ENCODE results near the gene PSMA6. TPM values are rescaled to one million over a fixed set of nuclear protein-coding genes. Genes with fewer than 3 reads are reported as not detected.

The PSMA6 gene
- total and polyA plus RNA-seq, 2 of the 13 experiments (the other 11 are each of a cell fraction or from before 2014, with no cell fraction given): 525 to 1,109 TPM

- H3K36me3 ChIP-seq (replicated peaks in 1 of 2; ENCODE audit: control insufficient read depth in 1 of 2, insufficient read depth in 2 of 2, low read length in 2 of 2): peaks cover 0 to 3% of the 10 kb centered on the region in 2 experiments; a peak in 1 of 5 replicates
- no peak overlapping the region for H3K9ac ChIP-seq (ENCODE audit: insufficient read depth, low read depth, low read length)
- in situ Hi-C loops (cut with HindIII; ENCODE audit: extremely low pct_ligation_motif_present, low pct_unique_long_range_greater_than_20kb) (no loop called here), intact Hi-C loops (cut with micrococcal nuclease; ENCODE audit: unreplicated experiment) (no loop called here)
- ChIA-PET CTCF (ENCODE audit: low intra/inter-chr PET ratio, low total read pairs) (no interaction called here), POLR2A (interaction anchor here (1.5 kb wide), 1 partner anchor 42 kb away, joined by 5 read pairs; the partner anchor contains the start of gene PSMA6)
- no peak overlapping the region for H3K4me3 ChIP-seq (replicated peaks in 1 of 3; ENCODE audit: insufficient read depth in 1 of 3, low read depth in 2 of 3, low read length in 3 of 3)
- 94% methylated on average over 4 of the region's 4 CpGs for WGBS (ENCODE audit: low lambda C conversion rate)
- no TSS peak for BruUV-seq (replicated peaks)
- H4K20me1 ChIP-seq (ENCODE audit: insufficient read depth, low read length): no peaks in the 10 kb centered on the region
- no peak overlapping the region for H3K27ac ChIP-seq (ENCODE audit: extremely low read length, insufficient read depth, low read length)
- ATAC-seq: no peak
- no peaks in the 10 kb centered on the region for H3K4me1 ChIP-seq (ENCODE audit: insufficient read depth, low read length)
- no peaks in the 10 kb centered on the region for H3K9me3 ChIP-seq (ENCODE audit: low read length)
- H3K79me2 ChIP-seq (ENCODE audit: insufficient read depth, low read length): no peaks in the 10 kb centered on the region
- FAIRE-seq: no peak
- DNase-seq (ENCODE audit: low spot score): no peak
- H3K4me2 ChIP-seq (ENCODE audit: low read depth, low read length): no peak overlapping the region
- no peak overlapping the region for H2AFZ ChIP-seq (ENCODE audit: low read length)
- H3K27me3 ChIP-seq (ENCODE audit: control insufficient read depth in 1 of 2, insufficient read depth in 2 of 2, low read length in 2 of 2): no peaks in the 10 kb centered on the region
- TF ChIP-seq ZNF18 (CRISPR knock-in tag; IDR thresholded peaks at IDR 0.05; ENCODE audit: insufficient replicate concordance): no peak
- TF ChIP-seq ZNF772 (CRISPR knock-in tag; IDR thresholded peaks at IDR 0.05): no peak
- no peak for TF ChIP-seq EEA1 (CRISPR knock-in tag; IDR thresholded peaks at IDR 0.05; ENCODE audit: borderline replicate concordance)
- TF ChIP-seq MLX (CRISPR knock-in tag; IDR thresholded peaks at IDR 0.05): no peak
- no peak for TF ChIP-seq SRSF1 (optimal IDR thresholded peaks at IDR 0.05; ENCODE audit: low read depth, low read length)
- TF ChIP-seq ZNF607 (CRISPR knock-in tag; IDR thresholded peaks at IDR 0.05; ENCODE audit: borderline replicate concordance): no peak
- no peak for TF ChIP-seq IRF9 (CRISPR knock-in tag; IDR thresholded peaks at IDR 0.05; ENCODE audit: borderline replicate concordance)
- TF ChIP-seq XRCC5 (optimal IDR thresholded peaks at IDR 0.05; ENCODE audit: low read length): no peak
- TF ChIP-seq RXRB (CRISPR knock-in tag; IDR thresholded peaks at IDR 0.05; ENCODE audit: borderline replicate concordance): no peak
- TF ChIP-seq MYPOP (CRISPR knock-in tag; IDR thresholded peaks at IDR 0.05): no peak
- TF ChIP-seq ZNF605 (CRISPR knock-in tag; IDR thresholded peaks at IDR 0.05): no peak
- TF ChIP-seq ZUFSP (CRISPR knock-in tag; IDR thresholded peaks at IDR 0.05; ENCODE audit: borderline replicate concordance): no peak
- no peak for TF ChIP-seq HBP1 (CRISPR knock-in tag; IDR thresholded peaks at IDR 0.05; ENCODE audit: low read depth)
- TF ChIP-seq XBP1 (CRISPR knock-in tag; IDR thresholded peaks at IDR 0.05): no peak
- TF ChIP-seq NFIB (CRISPR knock-in tag; IDR thresholded peaks at IDR 0.05; ENCODE audit: borderline replicate concordance): no peak
- TF ChIP-seq CAMTA2 (CRISPR knock-in tag; IDR thresholded peaks at IDR 0.05; ENCODE audit: borderline replicate concordance): no peak
These were observed 41.9 kb upstream of the PSMA6 start for GRCh38 chr14:35250319-35250718.
